ENCODE results near the gene HAS3.

DNA sequence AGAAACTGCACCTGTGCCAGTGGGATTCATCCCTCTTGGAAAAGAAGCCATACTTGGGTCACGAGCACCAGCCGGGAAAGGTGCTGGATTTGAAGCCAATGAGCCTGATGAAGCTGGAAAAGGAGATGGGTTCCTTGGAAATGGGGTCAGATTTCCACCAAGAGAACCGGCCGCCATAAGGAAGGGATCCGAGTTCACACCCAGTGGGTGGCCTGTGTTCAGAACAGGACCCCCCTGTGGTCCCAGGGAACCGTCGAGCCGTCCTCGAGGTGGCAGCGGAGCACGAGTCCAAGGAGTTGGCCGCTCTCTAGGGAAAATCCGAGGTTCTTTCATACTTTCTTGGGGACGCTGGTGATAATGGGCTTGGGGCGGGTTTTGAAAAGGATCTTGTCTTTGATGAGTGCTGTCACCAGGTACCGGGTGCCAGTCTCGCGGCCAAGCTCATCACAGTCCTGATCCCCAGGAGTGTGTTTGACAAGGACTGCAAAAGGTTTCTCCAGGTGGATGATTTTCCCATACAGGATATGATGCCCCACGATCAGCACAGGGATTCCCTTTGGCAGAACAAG is 14.7 kb downstream of the HAS3 start:
- TF ChIP-seq, protein P1, sequence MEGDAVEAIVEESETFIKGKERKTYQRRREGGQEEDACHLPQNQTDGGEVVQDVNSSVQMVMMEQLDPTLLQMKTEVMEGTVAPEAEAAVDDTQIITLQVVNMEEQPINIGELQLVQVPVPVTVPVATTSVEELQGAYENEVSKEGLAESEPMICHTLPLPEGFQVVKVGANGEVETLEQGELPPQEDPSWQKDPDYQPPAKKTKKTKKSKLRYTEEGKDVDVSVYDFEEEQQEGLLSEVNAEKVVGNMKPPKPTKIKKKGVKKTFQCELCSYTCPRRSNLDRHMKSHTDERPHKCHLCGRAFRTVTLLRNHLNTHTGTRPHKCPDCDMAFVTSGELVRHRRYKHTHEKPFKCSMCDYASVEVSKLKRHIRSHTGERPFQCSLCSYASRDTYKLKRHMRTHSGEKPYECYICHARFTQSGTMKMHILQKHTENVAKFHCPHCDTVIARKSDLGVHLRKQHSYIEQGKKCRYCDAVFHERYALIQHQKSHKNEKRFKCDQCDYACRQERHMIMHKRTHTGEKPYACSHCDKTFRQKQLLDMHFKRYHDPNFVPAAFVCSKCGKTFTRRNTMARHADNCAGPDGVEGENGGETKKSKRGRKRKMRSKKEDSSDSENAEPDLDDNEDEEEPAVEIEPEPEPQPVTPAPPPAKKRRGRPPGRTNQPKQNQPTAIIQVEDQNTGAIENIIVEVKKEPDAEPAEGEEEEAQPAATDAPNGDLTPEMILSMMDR (IDR thresholded peaks at IDR 0.05; ENCODE audit: low read depth, low read length, missing input control), result no peak
- no peak for TF ChIP-seq YY1 (IDR thresholded peaks at IDR 0.05)
- TF ChIP-seq, protein P2, sequence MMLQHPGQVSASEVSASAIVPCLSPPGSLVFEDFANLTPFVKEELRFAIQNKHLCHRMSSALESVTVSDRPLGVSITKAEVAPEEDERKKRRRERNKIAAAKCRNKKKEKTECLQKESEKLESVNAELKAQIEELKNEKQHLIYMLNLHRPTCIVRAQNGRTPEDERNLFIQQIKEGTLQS (IDR thresholded peaks at IDR 0.05), result no peak
- TF ChIP-seq TAF1 (conservative IDR thresholded peaks at IDR 0.05), result no peak
- TF ChIP-seq GABPA (IDR thresholded peaks at IDR 0.05 in 1 of 2, conservative IDR thresholded peaks at IDR 0.05 in 1 of 2), result no peak
- TF ChIP-seq, protein P3, sequence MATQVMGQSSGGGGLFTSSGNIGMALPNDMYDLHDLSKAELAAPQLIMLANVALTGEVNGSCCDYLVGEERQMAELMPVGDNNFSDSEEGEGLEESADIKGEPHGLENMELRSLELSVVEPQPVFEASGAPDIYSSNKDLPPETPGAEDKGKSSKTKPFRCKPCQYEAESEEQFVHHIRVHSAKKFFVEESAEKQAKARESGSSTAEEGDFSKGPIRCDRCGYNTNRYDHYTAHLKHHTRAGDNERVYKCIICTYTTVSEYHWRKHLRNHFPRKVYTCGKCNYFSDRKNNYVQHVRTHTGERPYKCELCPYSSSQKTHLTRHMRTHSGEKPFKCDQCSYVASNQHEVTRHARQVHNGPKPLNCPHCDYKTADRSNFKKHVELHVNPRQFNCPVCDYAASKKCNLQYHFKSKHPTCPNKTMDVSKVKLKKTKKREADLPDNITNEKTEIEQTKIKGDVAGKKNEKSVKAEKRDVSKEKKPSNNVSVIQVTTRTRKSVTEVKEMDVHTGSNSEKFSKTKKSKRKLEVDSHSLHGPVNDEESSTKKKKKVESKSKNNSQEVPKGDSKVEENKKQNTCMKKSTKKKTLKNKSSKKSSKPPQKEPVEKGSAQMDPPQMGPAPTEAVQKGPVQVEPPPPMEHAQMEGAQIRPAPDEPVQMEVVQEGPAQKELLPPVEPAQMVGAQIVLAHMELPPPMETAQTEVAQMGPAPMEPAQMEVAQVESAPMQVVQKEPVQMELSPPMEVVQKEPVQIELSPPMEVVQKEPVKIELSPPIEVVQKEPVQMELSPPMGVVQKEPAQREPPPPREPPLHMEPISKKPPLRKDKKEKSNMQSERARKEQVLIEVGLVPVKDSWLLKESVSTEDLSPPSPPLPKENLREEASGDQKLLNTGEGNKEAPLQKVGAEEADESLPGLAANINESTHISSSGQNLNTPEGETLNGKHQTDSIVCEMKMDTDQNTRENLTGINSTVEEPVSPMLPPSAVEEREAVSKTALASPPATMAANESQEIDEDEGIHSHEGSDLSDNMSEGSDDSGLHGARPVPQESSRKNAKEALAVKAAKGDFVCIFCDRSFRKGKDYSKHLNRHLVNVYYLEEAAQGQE (IDR thresholded peaks at IDR 0.05), result no peak
- TF ChIP-seq, protein P4, sequence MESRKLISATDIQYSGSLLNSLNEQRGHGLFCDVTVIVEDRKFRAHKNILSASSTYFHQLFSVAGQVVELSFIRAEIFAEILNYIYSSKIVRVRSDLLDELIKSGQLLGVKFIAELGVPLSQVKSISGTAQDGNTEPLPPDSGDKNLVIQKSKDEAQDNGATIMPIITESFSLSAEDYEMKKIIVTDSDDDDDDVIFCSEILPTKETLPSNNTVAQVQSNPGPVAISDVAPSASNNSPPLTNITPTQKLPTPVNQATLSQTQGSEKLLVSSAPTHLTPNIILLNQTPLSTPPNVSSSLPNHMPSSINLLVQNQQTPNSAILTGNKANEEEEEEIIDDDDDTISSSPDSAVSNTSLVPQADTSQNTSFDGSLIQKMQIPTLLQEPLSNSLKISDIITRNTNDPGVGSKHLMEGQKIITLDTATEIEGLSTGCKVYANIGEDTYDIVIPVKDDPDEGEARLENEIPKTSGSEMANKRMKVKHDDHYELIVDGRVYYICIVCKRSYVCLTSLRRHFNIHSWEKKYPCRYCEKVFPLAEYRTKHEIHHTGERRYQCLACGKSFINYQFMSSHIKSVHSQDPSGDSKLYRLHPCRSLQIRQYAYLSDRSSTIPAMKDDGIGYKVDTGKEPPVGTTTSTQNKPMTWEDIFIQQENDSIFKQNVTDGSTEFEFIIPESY (IDR thresholded peaks at IDR 0.05), result no peak
